Activated B cell treated with CpG ODN at 0.5 μM for 24 hours (primary cell): ENCODE results near the gene NR1I2. TPM values are rescaled to one million over a fixed set of nuclear protein-coding genes. Genes with fewer than 3 reads are reported as not detected.

Source experiments
- ATAC-seq: fragments of 200-7000 bp; cut with Tn5 transposase; one replicate; pipeline ENCODE4 v1.10.0; 2021; ENCODE audit warnings: low read depth, mild to moderate bottlenecking, moderate library complexity
- CTCF ChIA-PET: fragments of 350-600 bp; sonication (Branson Sonifier 250); formaldehyde crosslinking; loops from one replicate; lab custom pipeline; 2021; ENCODE audit warnings: antibody characterized with exemption; lab: Charles Lee
- POLR2A ChIA-PET: fragments of 350-600 bp; sonication (Branson Sonifier 250); formaldehyde crosslinking; loops from one replicate; lab custom pipeline; 2021; ENCODE audit warnings: antibody characterized with exemption; lab: Charles Lee
- DNase-seq: peaks from one replicate; pipeline ENCODE4 v3.0.0; 2022
- H3K27ac Mint-ChIP-seq: one replicate; pipeline ENCODE4 v1.8.0; 2020; ENCODE audit warnings: mixed read lengths
- H3K27me3 Mint-ChIP-seq: one replicate; pipeline ENCODE4 v1.8.0; 2021; ENCODE audit warnings: mixed read lengths
- H3K36me3 Mint-ChIP-seq: one replicate; pipeline ENCODE4 v1.8.0; 2021; ENCODE audit warnings: low read depth, mixed read lengths
- H3K4me1 Mint-ChIP-seq: one replicate; pipeline ENCODE4 v1.8.0; 2021; ENCODE audit warnings: mixed read lengths
- H3K4me3 Mint-ChIP-seq: one replicate; pipeline ENCODE4 v1.8.0; 2020; ENCODE audit warnings: mild to moderate bottlenecking, mixed read lengths
- H3K9me3 Mint-ChIP-seq: one replicate; pipeline ENCODE4 v1.8.0; 2020; ENCODE audit warnings: mixed read lengths
- intact Hi-C: fragments of 100-400 bp; cut with micrococcal nuclease; formaldehyde crosslinking; loops from one replicate; pipeline ENCODE4 v1.15.1; 2024
- total RNA-seq: library from RNA; stranded (reverse); gene quantifications from 2 replicates; pipeline ENCODE4 v1.2.3, GENCODE V29; 2022
- TF ChIP-seq, protein P1 (sequence below): fragments of 200-600 bp; IDR thresholded peaks from one replicate; pipeline ENCODE4 v1.8.0; 2022; ENCODE audit warnings: antibody characterized with exemption, mild to moderate bottlenecking

NR1I2 gene
- total RNA-seq, 1 donor from 2014 or later, result 1.1 TPM

DNA sequence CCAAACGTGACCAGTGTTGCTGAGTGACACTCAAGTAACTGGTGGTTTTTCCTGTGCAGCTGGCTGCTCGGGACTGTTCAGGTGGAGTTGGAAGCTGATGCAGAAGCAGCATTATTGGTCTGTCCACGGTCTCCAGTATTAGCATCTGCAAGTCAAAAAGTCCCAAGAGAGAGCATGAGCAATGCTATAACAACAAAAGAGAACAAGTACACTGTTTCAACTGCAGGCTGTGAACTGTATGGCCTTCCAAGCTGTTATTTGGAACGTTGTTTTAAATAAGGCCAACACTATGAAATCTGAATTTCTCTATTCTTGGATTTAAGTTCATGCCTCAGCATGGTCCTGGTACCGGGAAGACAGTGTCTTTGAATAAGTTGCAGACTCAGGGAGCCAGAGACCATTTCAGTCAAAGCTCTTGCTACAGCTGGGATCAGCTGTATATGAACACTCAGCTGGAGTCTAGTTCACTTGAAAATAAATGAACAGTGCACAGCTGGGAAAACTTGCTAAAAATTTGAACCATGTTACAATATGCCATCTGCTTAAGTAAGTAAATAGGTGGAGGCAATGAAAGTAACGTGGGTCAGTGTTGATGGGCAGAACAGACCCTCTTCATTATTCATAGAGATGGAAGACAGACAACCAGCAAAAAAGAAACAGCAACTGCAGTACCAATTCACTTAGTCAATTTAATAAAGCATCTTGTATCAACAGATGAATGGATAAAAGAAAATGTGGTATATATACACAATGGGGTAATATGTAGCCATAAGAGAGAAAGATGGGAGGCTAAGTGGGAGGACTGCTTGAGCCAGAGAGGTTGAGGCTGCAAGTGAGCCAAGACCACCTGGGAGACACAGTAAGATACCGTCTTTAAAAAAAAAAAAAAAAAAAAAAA lies 45.1 kb downstream of the NR1I2 start:
- ATAC-seq (no peak), DNase-seq (no peak)
- TF ChIP-seq, protein P1, sequence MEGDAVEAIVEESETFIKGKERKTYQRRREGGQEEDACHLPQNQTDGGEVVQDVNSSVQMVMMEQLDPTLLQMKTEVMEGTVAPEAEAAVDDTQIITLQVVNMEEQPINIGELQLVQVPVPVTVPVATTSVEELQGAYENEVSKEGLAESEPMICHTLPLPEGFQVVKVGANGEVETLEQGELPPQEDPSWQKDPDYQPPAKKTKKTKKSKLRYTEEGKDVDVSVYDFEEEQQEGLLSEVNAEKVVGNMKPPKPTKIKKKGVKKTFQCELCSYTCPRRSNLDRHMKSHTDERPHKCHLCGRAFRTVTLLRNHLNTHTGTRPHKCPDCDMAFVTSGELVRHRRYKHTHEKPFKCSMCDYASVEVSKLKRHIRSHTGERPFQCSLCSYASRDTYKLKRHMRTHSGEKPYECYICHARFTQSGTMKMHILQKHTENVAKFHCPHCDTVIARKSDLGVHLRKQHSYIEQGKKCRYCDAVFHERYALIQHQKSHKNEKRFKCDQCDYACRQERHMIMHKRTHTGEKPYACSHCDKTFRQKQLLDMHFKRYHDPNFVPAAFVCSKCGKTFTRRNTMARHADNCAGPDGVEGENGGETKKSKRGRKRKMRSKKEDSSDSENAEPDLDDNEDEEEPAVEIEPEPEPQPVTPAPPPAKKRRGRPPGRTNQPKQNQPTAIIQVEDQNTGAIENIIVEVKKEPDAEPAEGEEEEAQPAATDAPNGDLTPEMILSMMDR, result no peak
- Mint-ChIP-seq H3K4me1 (no peaks in the 10 kb centered on the region), H3K4me3 (no peak overlapping the region), H3K9me3 (no peaks in the 10 kb centered on the region), H3K27ac (no peak overlapping the region), H3K27me3 (no peaks in the 10 kb centered on the region), H3K36me3 (peaks cover 18% of the 10 kb centered on the region)
- intact Hi-C loops, result loop anchor here (10.0 kb wide), 1 partner anchor 528 kb away; no protein-coding TSS in a partner anchor
- POLR2A ChIA-PET, result no interaction called here
- CTCF ChIA-PET, result no interaction called here

DNA sequence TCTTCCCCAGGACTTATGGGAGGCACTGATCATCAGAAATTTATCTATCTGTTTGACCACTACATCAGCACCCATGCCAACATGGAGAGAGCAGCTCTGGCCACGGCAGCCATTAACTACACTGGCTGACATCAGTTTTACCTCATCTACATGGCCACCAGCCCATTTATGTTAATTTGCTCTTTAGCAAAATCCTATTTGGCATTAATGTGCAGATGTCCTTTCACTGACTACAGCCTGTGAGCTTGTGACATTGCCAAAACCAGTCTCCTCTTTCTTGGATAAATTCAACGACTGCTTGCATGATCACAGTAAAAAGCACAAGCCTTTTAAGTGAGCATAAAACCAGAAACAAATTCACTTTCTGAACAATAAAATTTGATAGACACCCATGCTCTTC lies 47.5 kb downstream of the NR1I2 start:
- H3K27ac Mint-ChIP-seq, result no peak overlapping the region
- TF ChIP-seq, protein P1, result no peak
- CTCF ChIA-PET, result interaction anchor here (1.4 kb wide), 1 partner anchor 10 kb away, joined by 3 read pairs; no protein-coding TSS in a partner anchor
- H3K36me3 Mint-ChIP-seq, result peaks cover 19% of the 10 kb centered on the region
- no peaks in the 10 kb centered on the region for H3K9me3 Mint-ChIP-seq
- DNase-seq, result no peak
- intact Hi-C loops, result loop anchor here (10.0 kb wide), 1 partner anchor 525 kb away; no protein-coding TSS in a partner anchor
- H3K27me3 Mint-ChIP-seq, result no peaks in the 10 kb centered on the region
- H3K4me1 Mint-ChIP-seq, result no peaks in the 10 kb centered on the region
- no peak for ATAC-seq
- no peak overlapping the region for H3K4me3 Mint-ChIP-seq
- POLR2A ChIA-PET, result no interaction called here

DNA sequence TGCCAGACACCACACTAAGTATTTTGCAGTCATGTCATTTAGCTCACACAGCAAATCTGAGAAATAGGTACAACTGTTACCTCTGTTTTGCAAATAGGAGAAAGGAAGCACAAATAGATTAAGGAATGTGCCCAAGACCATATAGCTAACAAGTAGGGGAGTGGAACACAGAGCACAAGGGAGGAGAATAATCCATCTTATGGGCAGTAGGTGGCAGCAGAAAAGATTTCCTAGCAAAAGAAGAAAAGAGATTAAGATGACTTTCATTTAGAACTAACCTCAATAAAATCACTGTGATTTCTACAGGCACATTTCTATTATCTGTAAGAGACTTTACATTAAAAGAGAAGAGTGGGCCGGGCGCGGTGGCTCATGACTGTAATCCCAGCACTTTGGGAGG lies 49.1 kb downstream of the NR1I2 start:
- H3K27ac Mint-ChIP-seq, result no peak overlapping the region
- ChIA-PET POLR2A (no interaction called here), CTCF (interaction anchor here (1.3 to 1.6 kb wide), 2 partner anchors 61 to 316 kb away, joined by 4 read pairs; no protein-coding TSS in a partner anchor)
- no peak for ATAC-seq
- peaks cover 17% of the 10 kb centered on the region for H3K36me3 Mint-ChIP-seq
- H3K27me3 Mint-ChIP-seq, result no peaks in the 10 kb centered on the region
- DNase-seq, result no peak
- intact Hi-C loops, result no loop called here
- no peaks in the 10 kb centered on the region for H3K9me3 Mint-ChIP-seq
- peaks cover 7% of the 10 kb centered on the region for H3K4me1 Mint-ChIP-seq
- H3K4me3 Mint-ChIP-seq, result no peak overlapping the region
- TF ChIP-seq, protein P1, result no peak

DNA sequence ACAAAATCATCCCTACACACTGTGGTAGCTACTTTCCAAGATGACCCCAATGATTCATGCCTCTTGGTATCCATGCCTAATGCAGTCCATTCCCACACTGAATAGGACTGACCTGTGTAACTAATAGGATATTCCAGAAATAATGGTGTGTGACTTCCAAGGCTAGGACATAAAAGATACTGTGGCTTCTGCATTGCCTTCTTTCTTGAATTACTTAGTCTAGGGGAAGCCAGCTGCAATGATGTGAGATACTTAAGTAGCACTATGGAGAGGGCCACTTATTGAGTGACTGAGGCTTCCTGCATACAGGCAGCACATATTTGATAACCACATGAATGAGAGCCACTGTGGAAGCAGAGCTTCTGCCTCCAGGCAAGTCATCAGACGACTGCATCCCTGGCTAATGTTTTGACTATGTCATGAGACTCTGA lies 50.1 kb downstream of the NR1I2 start:
- Mint-ChIP-seq H3K4me3 (no peak overlapping the region), H3K4me1 (peaks cover 7% of the 10 kb centered on the region), H3K27me3 (no peaks in the 10 kb centered on the region), H3K27ac (no peak overlapping the region), H3K9me3 (no peaks in the 10 kb centered on the region), H3K36me3 (peaks cover 13% of the 10 kb centered on the region)
- ATAC-seq, result no peak
- ChIA-PET POLR2A (no interaction called here), CTCF (interaction anchor here (0.6 to 1.6 kb wide), 3 partner anchors 39 to 315 kb away, joined by 3 to 4 read pairs (median 4); no protein-coding TSS in a partner anchor)
- TF ChIP-seq, protein P1, result no peak
- DNase-seq, result no peak
- intact Hi-C loops, result no loop called here

DNA sequence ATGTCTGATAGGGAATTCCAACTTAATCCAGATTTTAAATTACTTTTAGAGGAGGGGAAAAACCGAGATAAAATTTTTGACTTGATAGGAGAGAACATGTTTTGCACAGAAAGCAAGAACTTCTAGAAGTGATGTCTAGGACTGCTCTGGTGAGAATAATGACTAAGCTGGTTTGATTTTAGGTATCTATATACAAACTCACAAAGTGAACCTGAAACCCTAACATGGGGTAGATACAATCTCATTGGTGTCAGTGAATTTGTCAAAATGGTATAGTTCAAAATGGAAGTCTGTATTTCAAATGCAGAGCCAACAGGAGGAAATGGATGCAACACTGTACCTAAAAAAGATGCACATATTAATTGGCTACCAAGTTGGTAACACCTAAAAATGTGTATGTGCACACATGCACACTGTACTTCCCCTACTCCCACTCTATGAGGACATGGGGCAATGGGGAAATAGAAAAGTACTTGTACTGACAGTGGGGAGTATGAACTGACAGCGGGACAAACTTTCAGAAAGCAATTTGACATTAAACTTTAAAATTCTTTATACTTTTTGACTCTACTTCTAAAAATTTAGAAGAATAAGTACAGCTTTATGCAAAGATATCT lies 53.0 kb downstream of the NR1I2 start:
- Mint-ChIP-seq H3K36me3 (peaks cover 21% of the 10 kb centered on the region), H3K27me3 (no peaks in the 10 kb centered on the region), H3K4me1 (peaks cover 7% of the 10 kb centered on the region), H3K9me3 (no peaks in the 10 kb centered on the region), H3K4me3 (no peak overlapping the region), H3K27ac (no peak overlapping the region)
- CTCF ChIA-PET, result no interaction called here
- ATAC-seq (no peak), DNase-seq (no peak)
- intact Hi-C loops, result no loop called here
- POLR2A ChIA-PET, result no interaction called here
- TF ChIP-seq, protein P1, result no peak
